K562 (cell line): ENCODE results near the gene ZNF74. TPM values are rescaled to one million over a fixed set of nuclear protein-coding genes. Genes with fewer than 3 reads are reported as not detected.

Experiments
- ATAC-seq: fragments of 200-7000 bp; cut with Tn5 transposase; 3 replicates; pipeline ENCODE4 v1.9.1; 2020; ENCODE audit warnings: moderate library complexity
- BruUV-seq: library from RNA; stranded (reverse); fragments of 400-500 nt; replicated peaks from 2 replicates; lab custom pipeline; 2021; lab: Mats Ljungman, UMichigan
- CTCF ChIA-PET: fragments of 300-600 bp; formaldehyde crosslinking; extraction: SDS; loops from one replicate; lab custom pipeline; 2021; ENCODE audit warnings: low intra/inter-chr PET ratio; lab: Yijun Ruan, JAX
- POLR2A ChIA-PET: fragments of 300-600, 350-650 bp; sonication (Branson Sonifier 250); formaldehyde crosslinking; extraction: SDS; loops from one replicate; lab custom pipeline; 2021; ENCODE audit warnings: antibody characterized with exemption, inconsistent platforms; lab: Yijun Ruan, JAX
- DNase-seq, 4 experiments: peaks; one replicate each; pipeline versions ENCODE4 v3.0.0 to v3.0.0-alpha.2; 2011 to 2018; ENCODE audit warnings: low spot score in 3 of 4, mixed read lengths in 3 of 4; ENCODE audit errors: extremely low read depth in 1 of 4
- FAIRE-seq: peaks from 2 replicates; lab custom pipeline; 2011; peaks lifted over from hg19 to GRCh38; lab: Jason Lieb, UNC
- H2AFZ ChIP-seq: 2 replicates; pipeline ENCODE4 v1.6.0; 2011; ENCODE audit warnings: low read depth, low read length, control low read depth, inconsistent platforms
- H3K27ac ChIP-seq: fragments of 200-600 bp; 3 replicates; pipeline ENCODE4 v1.8.0; 2011; ENCODE audit warnings: low read depth, mild to moderate bottlenecking, control low read depth, inconsistent platforms, low read length, moderate library complexity, mixed read lengths; ENCODE audit errors: extremely low read depth
- H3K27me3 ChIP-seq, 2 experiments: fragments of 300-600 bp in 1 of 2; 2 replicates in 1 of 2; 3 replicates in 1 of 2; pipeline versions ENCODE4 v1.6.0 to v1.8.0; 2011; ENCODE audit warnings: inconsistent platforms in 2 of 2, low read length in 2 of 2, mild to moderate bottlenecking in 1 of 2, mixed read lengths in 1 of 2, moderate library complexity in 1 of 2; ENCODE audit not compliant: control insufficient read depth in 2 of 2, insufficient read depth in 2 of 2
- H3K36me3 ChIP-seq: fragments of 300-600 bp; 3 replicates; pipeline ENCODE4 v1.8.0; 2011; ENCODE audit warnings: mild to moderate bottlenecking, low read length, inconsistent platforms; ENCODE audit not compliant: control insufficient read depth, insufficient read depth
- H3K4me1 ChIP-seq, 2 experiments: fragments of 200-600 bp in 1 of 2; replicated peaks in 1 of 2; 2 replicates in 1 of 2; 3 replicates in 1 of 2; pipeline versions ENCODE4 v1.5.1 to v1.8.0; 2011; ENCODE audit warnings: inconsistent platforms in 2 of 2, low read length in 2 of 2, mild to moderate bottlenecking in 1 of 2, mixed read lengths in 1 of 2, moderate library complexity in 1 of 2; ENCODE audit not compliant: control insufficient read depth in 2 of 2, insufficient read depth in 2 of 2
- H3K4me2 ChIP-seq: 2 replicates; pipeline ENCODE4 v1.6.1; 2011; ENCODE audit warnings: low read length, control low read depth, inconsistent platforms, mixed read lengths; ENCODE audit not compliant: insufficient read depth
- H3K4me3 ChIP-seq: fragments of 200-600 bp; sonication (generic), shearing (Covaris generic); 2 replicates; pipeline ENCODE4 v1.5.1; 2016; ENCODE audit warnings: control low read depth, inconsistent platforms
- H3K79me2 ChIP-seq: fragments of 200-600 bp; 3 replicates; pipeline ENCODE4 v1.8.0; 2011; ENCODE audit warnings: low read length, inconsistent platforms; ENCODE audit not compliant: control insufficient read depth, insufficient read depth
- H3K9ac ChIP-seq, 2 experiments: 2 replicates each; pipeline versions ENCODE4 v1.6.0 to v1.6.1; 2011; ENCODE audit warnings: low read depth in 2 of 2, low read length in 2 of 2, control low read depth in 1 of 2, inconsistent platforms in 1 of 2, mild to moderate bottlenecking in 1 of 2, mixed read lengths in 1 of 2; ENCODE audit not compliant: insufficient read depth in 1 of 2
- H3K9me1 ChIP-seq: one replicate; pipeline ENCODE4 v1.6.0; 2011; ENCODE audit warnings: inconsistent platforms, mild to moderate bottlenecking, low read length, moderate library complexity; ENCODE audit not compliant: control insufficient read depth, insufficient read depth
- H3K9me3 ChIP-seq: replicated peaks from 2 replicates; pipeline ENCODE4 v1.5.1; 2011; ENCODE audit warnings: low read depth, low read length, inconsistent platforms; ENCODE audit not compliant: control insufficient read depth, insufficient read depth
- H4K20me1 ChIP-seq: replicated peaks from 2 replicates; pipeline ENCODE4 v1.6.1; 2011; ENCODE audit warnings: low read length, inconsistent platforms, mixed read lengths; ENCODE audit not compliant: control insufficient read depth, insufficient read depth
- CEBPG ChIP-seq, 3 experiments: fragments of 200-800 bp in 1 of 3; sonication (Bioruptor generic) in 1 of 3; sonication (generic) in 1 of 3; formaldehyde crosslinking in 1 of 3; IDR thresholded peaks in 2 of 3; conservative IDR thresholded peaks in 1 of 3; 2 replicates each; pipeline versions ENCODE4 v1.6.1 to v1.8.0; 2016 to 2022; ENCODE audit warnings: missing compliant biosample characterization in 2 of 3, missing genetic modification characterization in 2 of 3, mild to moderate bottlenecking in 1 of 3, missing genetic modification reagents in 1 of 3
- GABPA ChIP-seq: fragments of 200-800 bp; sonication (Bioruptor generic); conservative IDR thresholded peaks from 2 replicates; pipeline ENCODE4 v1.6.1; 2016; ENCODE audit warnings: low read depth, missing genetic modification characterization, missing compliant biosample characterization
- ILK ChIP-seq: fragments of 450-650 bp; IDR thresholded peaks from 2 replicates; pipeline ENCODE4 v1.6.1; 2016; ENCODE audit warnings: missing genetic modification characterization, low read depth, mild to moderate bottlenecking, missing compliant biosample characterization, moderate library complexity, borderline replicate concordance
- PRMT5 ChIP-seq: sonication (generic); formaldehyde crosslinking; IDR thresholded peaks from 2 replicates; pipeline ENCODE4 v1.5.0; 2020; ENCODE audit warnings: missing genetic modification reagents
- PYGO2 ChIP-seq: fragments of 450-650 bp; IDR thresholded peaks from 2 replicates; pipeline ENCODE4 v1.6.1; 2016; ENCODE audit warnings: mild to moderate bottlenecking, missing genetic modification characterization, moderate library complexity, missing compliant biosample characterization
- SRSF7 ChIP-seq: fragments of 200-400 bp; formaldehyde crosslinking; optimal IDR thresholded peaks from 2 replicates; pipeline ENCODE3; 2017; ENCODE audit warnings: mild to moderate bottlenecking, low read depth, low read length
- ZNF140 ChIP-seq: fragments of 250-450 bp; sonication (Bioruptor Pico); IDR thresholded peaks from 2 replicates; pipeline ENCODE4 v1.8.0; 2021; ENCODE audit warnings: moderate library complexity, mild to moderate bottlenecking, inconsistent platforms
- ZNF143 ChIP-seq: sonication (generic); formaldehyde crosslinking; IDR thresholded peaks from 2 replicates; pipeline ENCODE4 v1.9.0; 2022; ENCODE audit warnings: mild to moderate bottlenecking, missing genetic modification reagents
- ZNF324 ChIP-seq: fragments of 250-450 bp; sonication (Bioruptor Pico); IDR thresholded peaks from 2 replicates; pipeline ENCODE4 v1.4.0; 2020; ENCODE audit warnings: mild to moderate bottlenecking
- ZNF696 ChIP-seq: fragments of 250-450 bp; sonication (Bioruptor Pico); conservative IDR thresholded peaks from 2 replicates; pipeline ENCODE4 v1.4.0; 2020; ENCODE audit warnings: mild to moderate bottlenecking, moderate library complexity
- WGBS: fragments of 100-300 bp; shearing (Covaris generic); methylation state at CpG from one replicate; pipeline ENCODE4 v1.1.6; 2016; ENCODE audit warnings: low coverage, mixed read lengths; ENCODE audit not compliant: insufficient coverage; ENCODE audit errors: missing lambda C conversion rate; 5-methylcytosine and 5-hydroxymethylcytosine counted together
- in situ Hi-C: fragments of 300-500 bp; cut with MboI; formaldehyde crosslinking; loops from 4 replicates; pipeline ENCODE4 v1.15.0; 2018; ENCODE audit warnings: inconsistent platforms, mixed read lengths
- intact Hi-C: fragments of 100-400 bp; cut with micrococcal nuclease; formaldehyde crosslinking; loops from 2 replicates; pipeline ENCODE4 v1.14.2; 2022
- polyA plus RNA-seq, 8 experiments: library from polyadenylated mRNA; depleted of rRNA in 4 of 8; stranded (reverse) in 5 of 8; unstranded in 3 of 8; fragments of >200 nt; fragmentation: Nextera tagmentation in 2 of 8; fragmentation: Illumina TruSeq in 1 of 8; extraction: Ambion mirVana in 2 of 8; extraction: Trizol in 1 of 8; gene quantifications; 2 replicates each; pipeline versions ENCODE4 v1.2.1 to v1.2.3, GENCODE V29; 2011 to 2014; ENCODE audit warnings: inconsistent platforms in 1 of 8, missing spikeins in 1 of 8
- total RNA-seq, 7 experiments: library from RNA; depleted of rRNA in 6 of 7; stranded (reverse); fragments of >200 nt in 6 of 7; fragmentation: Illumina TruSeq in 2 of 7; extraction: Trizol in 2 of 7; gene quantifications; 2 replicates each; pipeline versions ENCODE4 v1.2.1 to v1.2.3, GENCODE V29; 2011 to 2021; ENCODE audit warnings: low replicate concordance in 1 of 7
- TF ChIP-seq, protein P1 (sequence below): fragments of 250-450 bp; sonication (Bioruptor Pico); IDR thresholded peaks from 2 replicates; pipeline ENCODE4 v1.4.0; 2020
- TF ChIP-seq, protein P2 (sequence below): fragments of 250-450 bp; sonication (Bioruptor Pico); IDR thresholded peaks from 2 replicates; pipeline ENCODE4 v1.4.0; 2020; ENCODE audit warnings: borderline replicate concordance

The ZNF74 gene
- total and polyA plus RNA-seq, 9 of the 15 experiments (the other 6 are each of a cell fraction or from before 2014, with no cell fraction given): 2.4 to 53.5 (median 31.5) TPM

DNA sequence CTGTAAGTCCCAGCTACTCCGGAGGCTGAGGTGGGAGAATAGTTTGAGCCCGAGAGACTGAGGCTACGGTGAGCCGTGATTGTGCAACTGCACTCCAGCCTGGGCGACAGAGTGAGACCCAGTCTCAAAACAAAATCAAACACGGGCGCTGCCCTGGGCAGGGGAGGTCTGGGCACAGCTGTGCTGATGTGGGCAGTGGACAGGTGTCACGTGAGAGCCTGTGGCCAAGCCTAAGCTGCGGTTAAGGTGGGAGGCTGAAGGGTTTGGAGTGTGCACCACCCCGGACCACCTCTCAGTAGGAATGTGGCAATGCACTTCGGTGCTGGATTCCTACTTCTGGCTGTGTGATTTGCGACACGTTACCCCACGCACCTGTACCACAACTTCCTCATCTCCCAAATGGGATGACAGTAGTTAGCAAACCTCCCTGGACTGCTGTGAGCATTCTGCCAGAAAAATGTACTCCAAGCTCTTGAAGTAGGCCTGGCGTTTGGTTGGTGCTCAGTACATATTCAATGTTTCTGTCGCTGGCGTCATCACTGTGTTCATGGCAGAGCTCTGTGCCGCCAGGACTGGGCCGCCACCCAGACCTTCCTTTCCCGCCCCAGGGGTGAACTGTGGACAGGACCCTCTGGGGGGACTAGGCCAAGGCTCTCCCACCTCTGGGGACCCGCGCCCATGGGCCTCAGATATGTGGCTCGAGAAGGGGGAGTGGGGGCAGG is 807 bp upstream of the ZNF74 start:
- Histone ChIP-seq H3K4me2 (peak overlapping the region; percentile 90), H3K79me2 (peaks cover 17% of the 10 kb centered on the region), H3K4me1 (peaks cover 16 to 35% of the 10 kb centered on the region in 2 experiments), H3K27ac (peak overlapping the region; percentile 62), H3K4me3 (peak overlapping the region; percentile 52), H2AFZ (peak overlapping the region; percentile 92), H3K9me1 (no peaks in the 10 kb centered on the region), H3K36me3 (peaks cover 7% of the 10 kb centered on the region; the same call in 1 of the 3 replicates), H3K27me3 (peaks cover 14 to 28% of the 10 kb centered on the region in 2 experiments), H3K9me3 (peaks cover 10% of the 10 kb centered on the region), H4K20me1 (no peaks in the 10 kb centered on the region), H3K9ac (peak overlapping the region; percentile 72 to 96)
- DNase-seq (peak in 2 of 4 experiments; percentile 35 to 44), FAIRE-seq (no peak), ATAC-seq (peak; percentile 4)
- 88% methylated on average over 23 of the region's 23 CpGs for WGBS
- POLR2A ChIA-PET: interaction anchor here (0.6 to 7.0 kb wide), 20 partner anchors 8 to 1248 kb away, joined by 3 to 84 read pairs (median 4); partner anchors contain the start of genes DGCR6L and ESS2
- CTCF ChIA-PET: interaction anchor here (0.6 kb wide), 1 partner anchor 19 kb away, joined by 3 read pairs; no protein-coding TSS in a partner anchor
- intact Hi-C loops (no loop called here), in situ Hi-C loops (loop anchor here (10.0 kb wide), 1 partner anchor 48 kb away; no protein-coding TSS in a partner anchor)
- TSS peak; percentile 99 for BruUV-seq
- no peak for TF ChIP-seq SRSF7
- TF ChIP-seq ZNF140: no peak
- TF ChIP-seq, protein P1, sequence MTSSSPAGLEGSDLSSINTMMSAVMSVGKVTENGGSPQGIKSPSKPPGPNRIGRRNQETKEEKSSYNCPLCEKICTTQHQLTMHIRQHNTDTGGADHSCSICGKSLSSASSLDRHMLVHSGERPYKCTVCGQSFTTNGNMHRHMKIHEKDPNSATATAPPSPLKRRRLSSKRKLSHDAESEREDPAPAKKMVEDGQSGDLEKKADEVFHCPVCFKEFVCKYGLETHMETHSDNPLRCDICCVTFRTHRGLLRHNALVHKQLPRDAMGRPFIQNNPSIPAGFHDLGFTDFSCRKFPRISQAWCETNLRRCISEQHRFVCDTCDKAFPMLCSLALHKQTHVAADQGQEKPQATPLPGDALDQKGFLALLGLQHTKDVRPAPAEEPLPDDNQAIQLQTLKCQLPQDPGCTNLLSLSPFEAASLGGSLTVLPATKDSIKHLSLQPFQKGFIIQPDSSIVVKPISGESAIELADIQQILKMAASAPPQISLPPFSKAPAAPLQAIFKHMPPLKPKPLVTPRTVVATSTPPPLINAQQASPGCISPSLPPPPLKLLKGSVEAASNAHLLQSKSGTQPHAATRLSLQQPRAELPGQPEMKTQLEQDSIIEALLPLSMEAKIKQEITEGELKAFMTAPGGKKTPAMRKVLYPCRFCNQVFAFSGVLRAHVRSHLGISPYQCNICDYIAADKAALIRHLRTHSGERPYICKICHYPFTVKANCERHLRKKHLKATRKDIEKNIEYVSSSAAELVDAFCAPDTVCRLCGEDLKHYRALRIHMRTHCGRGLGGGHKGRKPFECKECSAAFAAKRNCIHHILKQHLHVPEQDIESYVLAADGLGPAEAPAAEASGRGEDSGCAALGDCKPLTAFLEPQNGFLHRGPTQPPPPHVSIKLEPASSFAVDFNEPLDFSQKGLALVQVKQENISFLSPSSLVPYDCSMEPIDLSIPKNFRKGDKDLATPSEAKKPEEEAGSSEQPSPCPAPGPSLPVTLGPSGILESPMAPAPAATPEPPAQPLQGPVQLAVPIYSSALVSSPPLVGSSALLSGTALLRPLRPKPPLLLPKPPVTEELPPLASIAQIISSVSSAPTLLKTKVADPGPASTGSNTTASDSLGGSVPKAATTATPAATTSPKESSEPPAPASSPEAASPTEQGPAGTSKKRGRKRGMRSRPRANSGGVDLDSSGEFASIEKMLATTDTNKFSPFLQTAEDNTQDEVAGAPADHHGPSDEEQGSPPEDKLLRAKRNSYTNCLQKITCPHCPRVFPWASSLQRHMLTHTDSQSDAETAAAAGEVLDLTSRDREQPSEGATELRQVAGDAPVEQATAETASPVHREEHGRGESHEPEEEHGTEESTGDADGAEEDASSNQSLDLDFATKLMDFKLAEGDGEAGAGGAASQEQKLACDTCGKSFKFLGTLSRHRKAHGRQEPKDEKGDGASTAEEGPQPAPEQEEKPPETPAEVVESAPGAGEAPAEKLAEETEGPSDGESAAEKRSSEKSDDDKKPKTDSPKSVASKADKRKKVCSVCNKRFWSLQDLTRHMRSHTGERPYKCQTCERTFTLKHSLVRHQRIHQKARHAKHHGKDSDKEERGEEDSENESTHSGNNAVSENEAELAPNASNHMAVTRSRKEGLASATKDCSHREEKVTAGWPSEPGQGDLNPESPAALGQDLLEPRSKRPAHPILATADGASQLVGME (CRISPR knock-in tag): 0 out of 2 replicates have a peak, but pooled peaks have one; percentile 1
- TF ChIP-seq ILK: no peak
- TF ChIP-seq CEBPG (CRISPR knock-in tag; IDR thresholded peaks at IDR 0.05): no peak
- peak; percentile 57 to 73; a peak in 3 of 4 replicates for TF ChIP-seq CEBPG (tag; conservative IDR thresholded peaks at IDR 0.05 in 1 of 2, IDR thresholded peaks at IDR 0.05 in 1 of 2)
- 0 out of 2 replicates have a peak, but pooled peaks have one; percentile 28 for TF ChIP-seq ZNF696 (CRISPR knock-in tag)
- TF ChIP-seq GABPA (tag): no peak
- 0 out of 2 replicates have a peak, but pooled peaks have one; percentile 71 for TF ChIP-seq PRMT5
- TF ChIP-seq ZNF143 (CRISPR knock-in tag): no peak
- TF ChIP-seq ZNF324: peak; percentile 51; the same call in 1 of the 2 replicates
- TF ChIP-seq, protein P2, sequence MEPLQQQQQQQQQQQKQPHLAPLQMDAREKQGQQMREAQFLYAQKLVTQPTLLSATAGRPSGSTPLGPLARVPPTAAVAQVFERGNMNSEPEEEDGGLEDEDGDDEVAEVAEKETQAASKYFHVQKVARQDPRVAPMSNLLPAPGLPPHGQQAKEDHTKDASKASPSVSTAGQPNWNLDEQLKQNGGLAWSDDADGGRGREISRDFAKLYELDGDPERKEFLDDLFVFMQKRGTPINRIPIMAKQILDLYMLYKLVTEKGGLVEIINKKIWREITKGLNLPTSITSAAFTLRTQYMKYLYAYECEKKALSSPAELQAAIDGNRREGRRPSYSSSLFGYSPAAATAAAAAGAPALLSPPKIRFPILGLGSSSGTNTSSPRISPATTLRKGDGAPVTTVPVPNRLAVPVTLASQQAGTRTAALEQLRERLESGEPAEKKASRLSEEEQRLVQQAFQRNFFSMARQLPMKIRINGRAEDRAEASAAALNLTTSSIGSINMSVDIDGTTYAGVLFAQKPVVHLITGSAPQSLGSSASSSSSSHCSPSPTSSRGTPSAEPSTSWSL (CRISPR knock-in tag): peak; percentile 53; the same call in 1 of the 2 replicates
- TF ChIP-seq PYGO2 (tag): peak; percentile 48; the same call in 1 of the 2 replicates
